Body of pancreas (tissue), 4 donors: Measurements from ENCODE around the gene NUP62CL. TPM values are rescaled to one million over a fixed set of nuclear protein-coding genes. Genes with fewer than 3 reads are reported as not detected.
A peak's percentile ranks its signal among the peaks of the same experiment; 100 is the strongest.

ENCODE experiments used
- ATAC-seq: fragments of 150-250 bp; one replicate; pipeline ENCODE4 v1.9.1; 2016
- DNase-seq, 4 donors: peaks; one replicate each; pipeline ENCODE4 v3.0.0-alpha.2; 2019
- H3K27ac ChIP-seq, 4 donors: fragments of 200-600 bp; sonication (generic); 1 replicate in 3 of 4; 2 replicates in 1 of 4; pipeline versions ENCODE4 v1.5.1 to v1.6.1; 2016 to 2019; ENCODE audit warnings: mild to moderate bottlenecking in 1 of 4, mixed read lengths in 1 of 4, moderate library complexity in 1 of 4
- H3K27me3 ChIP-seq, 2 donors: fragments of 200-600 bp; sonication (generic); one replicate each; pipeline ENCODE4 v1.6.0; 2016; ENCODE audit warnings: mild to moderate bottlenecking in 1 of 2
- H3K36me3 ChIP-seq, 2 donors: fragments of 200-600 bp; sonication (generic); replicated peaks in 1 of 2; 2 replicates each; pipeline ENCODE4 v1.5.1; 2016; ENCODE audit warnings: low read depth in 2 of 2; ENCODE audit not compliant: insufficient read depth in 1 of 2
- H3K4me1 ChIP-seq: fragments of 200-600 bp; sonication (generic); one replicate; pipeline ENCODE4 v1.6.0; 2016
- H3K4me3 ChIP-seq, 2 donors: fragments of 200-600 bp; sonication (generic); 1 replicate in 1 of 2; 2 replicates in 1 of 2; pipeline ENCODE4 v1.5.1; 2016 to 2019
- H3K9me3 ChIP-seq, 3 donors: fragments of 200-600 bp; sonication (generic); 1 replicate in 2 of 3; 2 replicates in 1 of 3; pipeline ENCODE4 v1.5.1; 2016
- POLR2A ChIP-seq, 3 donors: fragments of 450-650 bp; IDR thresholded peaks; one replicate each; pipeline ENCODE4 v1.6.1; 2016; ENCODE audit warnings: antibody characterized with exemption in 3 of 3, mild to moderate bottlenecking in 2 of 3
- WGBS, 2 donors: methylation state at CpG; one replicate each; pipeline ENCODE4 v1.1.5; 2017; 5-methylcytosine and 5-hydroxymethylcytosine counted together
- intact Hi-C: fragments of 100-400 bp; cut with DNase I; formaldehyde crosslinking; loops from one replicate; pipeline ENCODE4 v1.15.1; 2023
- small RNA-seq: library from RNA; depleted of rRNA; stranded (forward); fragments of <200 nt; gene quantifications from one replicate; pipeline ENCODE3, GENCODE V24; 2016
- total RNA-seq, 2 donors: library from RNA; depleted of rRNA; stranded (reverse); fragments of >200 nt; gene quantifications; one replicate each; pipeline ENCODE4 v1.1.0, GENCODE V29; 2016
- TF ChIP-seq, protein P1 (sequence below), 7 experiments: fragments of 450-650 bp in 4 of 7; fragments of 200-600 bp in 3 of 7; sonication (generic) in 3 of 7; IDR thresholded peaks; one replicate each; pipeline ENCODE4 v1.5.1; 2016 to 2019; ENCODE audit warnings: antibody characterized with exemption in 7 of 7

The NUP62CL gene
- total RNA-seq, 2 donors from 2014 or later, result 3.3 to 9.3 TPM

- WGBS, 2 donors, result 0 to 26% methylated on average over 1 of the region's 1 CpG
- Histone ChIP-seq H3K4me1 (no peaks in the 10 kb centered on the region), H3K27me3 (no peaks in the 10 kb centered on the region), H3K36me3 (no peaks in the 10 kb centered on the region), H3K27ac (no peak overlapping the region), H3K4me3 (no peak overlapping the region), H3K9me3 (no peaks in the 10 kb centered on the region)
- intact Hi-C loops, result no loop called here
- DNase-seq, result no peak
- no peak for TF ChIP-seq POLR2A (IDR thresholded peaks at IDR 0.05)
- TF ChIP-seq, protein P1, sequence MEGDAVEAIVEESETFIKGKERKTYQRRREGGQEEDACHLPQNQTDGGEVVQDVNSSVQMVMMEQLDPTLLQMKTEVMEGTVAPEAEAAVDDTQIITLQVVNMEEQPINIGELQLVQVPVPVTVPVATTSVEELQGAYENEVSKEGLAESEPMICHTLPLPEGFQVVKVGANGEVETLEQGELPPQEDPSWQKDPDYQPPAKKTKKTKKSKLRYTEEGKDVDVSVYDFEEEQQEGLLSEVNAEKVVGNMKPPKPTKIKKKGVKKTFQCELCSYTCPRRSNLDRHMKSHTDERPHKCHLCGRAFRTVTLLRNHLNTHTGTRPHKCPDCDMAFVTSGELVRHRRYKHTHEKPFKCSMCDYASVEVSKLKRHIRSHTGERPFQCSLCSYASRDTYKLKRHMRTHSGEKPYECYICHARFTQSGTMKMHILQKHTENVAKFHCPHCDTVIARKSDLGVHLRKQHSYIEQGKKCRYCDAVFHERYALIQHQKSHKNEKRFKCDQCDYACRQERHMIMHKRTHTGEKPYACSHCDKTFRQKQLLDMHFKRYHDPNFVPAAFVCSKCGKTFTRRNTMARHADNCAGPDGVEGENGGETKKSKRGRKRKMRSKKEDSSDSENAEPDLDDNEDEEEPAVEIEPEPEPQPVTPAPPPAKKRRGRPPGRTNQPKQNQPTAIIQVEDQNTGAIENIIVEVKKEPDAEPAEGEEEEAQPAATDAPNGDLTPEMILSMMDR (IDR thresholded peaks at IDR 0.05), result peak in 2 of 7 experiments; percentile 3 to 6
- no peak for ATAC-seq
Measured at GRCh38 chrX:107102980-107103379, 103.3 kb downstream of the NUP62CL start.

DNA sequence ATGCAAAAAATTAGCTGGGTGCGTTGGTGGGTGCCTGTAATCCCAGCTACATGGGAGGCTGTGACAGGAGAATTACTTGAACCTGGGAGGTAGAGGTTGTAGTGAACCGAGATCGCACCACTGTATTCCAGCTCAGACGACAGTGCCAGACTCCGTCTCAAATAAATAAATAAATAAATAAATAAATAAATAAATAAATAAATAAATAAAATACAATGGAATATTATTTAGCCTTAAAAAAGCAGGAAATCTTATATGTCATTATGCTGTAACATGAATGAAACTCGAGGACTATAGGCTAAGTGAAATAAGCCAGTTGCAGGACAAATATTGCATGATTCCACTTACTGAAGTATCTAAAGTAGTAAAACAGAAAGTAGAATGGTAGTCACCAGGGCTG is 130.1 kb downstream of the NUP62CL start:
- H3K4me1 ChIP-seq, result no peaks in the 10 kb centered on the region
- H3K27ac ChIP-seq, result no peak overlapping the region
- H3K9me3 ChIP-seq, result no peaks in the 10 kb centered on the region
- no peaks in the 10 kb centered on the region for H3K27me3 ChIP-seq
- TF ChIP-seq, protein P1 (IDR thresholded peaks at IDR 0.05), result no peak
- no peak for TF ChIP-seq POLR2A (IDR thresholded peaks at IDR 0.05)
- intact Hi-C loops, result no loop called here
- 92 to 96% methylated on average over 3 to 6 of the region's 6 CpGs for WGBS, 2 donors
- H3K4me3 ChIP-seq, result no peak overlapping the region
- H3K36me3 ChIP-seq, result no peaks in the 10 kb centered on the region
- ATAC-seq (no peak), DNase-seq (no peak)

Small RNA genes lying within 50 kb of the gene (small RNA-seq; reads per million reads assigned to genes)
- not detected for gene RF00019

Other genes with a start within 250 kb of the NUP62CL start
- gene MORC4, start 206.2 kb downstream of the NUP62CL start, total RNA-seq, result 10 to 100 TPM in 1 of 2 donors, 1 to 10 TPM in 1; 6.9 to 15.6 TPM
- gene RBM41, start 87.6 kb downstream of the NUP62CL start, total RNA-seq, result 10 to 100 TPM; 10.1 to 11.2 TPM
- not detected for gene DNAAF6, start 178 bp upstream of the NUP62CL start, total RNA-seq
- under 1 TPM in 1 of 2 donors, not detected in 1; 0.26 TPM for gene FRMPD3, start 243.2 kb upstream of the NUP62CL start, total RNA-seq